ENCODE measurements around the gene HLA-C. TPM values are rescaled to one million over a fixed set of nuclear protein-coding genes. Genes with fewer than 3 reads are reported as not detected.

Gene HLA-C
- polyA plus RNA-seq (2013, experiment 1 of 4) = 124 TPM
- polyA plus RNA-seq (2013, experiment 2 of 4) = 117 TPM
- polyA plus RNA-seq (2013, experiment 3 of 4) = 101 TPM
- 113 TPM for polyA plus RNA-seq (2013, experiment 4 of 4)

DNA sequence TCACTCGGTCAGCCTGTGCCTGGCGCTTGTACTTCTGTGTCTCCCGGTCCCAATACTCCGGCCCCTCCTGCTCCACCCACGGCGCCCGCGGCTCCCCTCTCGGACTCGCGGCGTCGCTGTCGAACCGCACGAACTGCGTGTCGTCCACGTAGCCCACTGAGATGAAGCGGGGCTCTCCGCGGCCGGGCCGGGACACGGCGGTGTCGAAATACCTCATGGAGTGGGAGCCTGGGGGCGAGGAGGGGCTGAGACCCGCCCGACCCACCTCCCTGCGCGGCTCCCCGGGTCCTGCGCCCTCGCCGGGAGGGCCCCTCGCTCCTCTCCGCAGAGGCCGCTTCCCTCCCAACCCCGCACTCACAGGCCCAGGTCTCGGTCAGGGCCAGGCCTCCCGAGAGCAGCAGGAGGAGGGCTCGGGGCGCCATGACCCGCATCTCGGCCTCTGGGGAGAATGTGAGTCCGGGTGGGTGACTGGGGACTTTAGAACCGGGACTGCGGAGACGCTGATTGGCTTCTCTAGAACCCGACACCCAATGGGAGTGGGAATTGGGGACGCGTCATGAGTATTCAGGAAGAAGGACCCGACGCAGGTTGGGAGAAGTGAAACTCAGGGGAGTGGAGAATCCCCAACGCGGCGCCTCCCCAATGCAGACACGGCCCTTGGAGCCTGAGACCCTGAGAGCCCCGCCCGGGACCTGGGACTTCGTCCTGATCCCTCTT is at the start of gene HLA-C:
HLA-C (minus strand) TSS at position 452 of the 717 bp plus-strand sequence; CDS start at position 431, 21 bp downstream.
- peaks cover 32% of the 10 kb centered on the region for H3K27me3 ChIP-seq (ENCODE audit: control insufficient read depth, insufficient read depth, low read length, poor library complexity, severe bottlenecking)
- no peak within 1 kb of the TSS for H3K27ac ChIP-seq (ENCODE audit: insufficient read depth, low read depth, low read length, poor library complexity, severe bottlenecking)
- no peaks in the 10 kb centered on the region for H3K36me3 ChIP-seq (ENCODE audit: control insufficient read depth, insufficient read depth, low read length)
- WGBS, 2 experiments = 1% methylated on average over 62 of the region's 62 CpGs
- peak within 1 kb of the TSS; percentile 66 for H3K4me3 ChIP-seq (ENCODE audit: insufficient read depth, low read depth, low read length)
- H3K9me3 ChIP-seq (ENCODE audit: control insufficient read depth, low read length) = no peaks in the 10 kb centered on the region
- peaks cover 4% of the 10 kb centered on the region for H3K4me1 ChIP-seq (ENCODE audit: control insufficient read depth, insufficient read depth, low read length)

DNA sequence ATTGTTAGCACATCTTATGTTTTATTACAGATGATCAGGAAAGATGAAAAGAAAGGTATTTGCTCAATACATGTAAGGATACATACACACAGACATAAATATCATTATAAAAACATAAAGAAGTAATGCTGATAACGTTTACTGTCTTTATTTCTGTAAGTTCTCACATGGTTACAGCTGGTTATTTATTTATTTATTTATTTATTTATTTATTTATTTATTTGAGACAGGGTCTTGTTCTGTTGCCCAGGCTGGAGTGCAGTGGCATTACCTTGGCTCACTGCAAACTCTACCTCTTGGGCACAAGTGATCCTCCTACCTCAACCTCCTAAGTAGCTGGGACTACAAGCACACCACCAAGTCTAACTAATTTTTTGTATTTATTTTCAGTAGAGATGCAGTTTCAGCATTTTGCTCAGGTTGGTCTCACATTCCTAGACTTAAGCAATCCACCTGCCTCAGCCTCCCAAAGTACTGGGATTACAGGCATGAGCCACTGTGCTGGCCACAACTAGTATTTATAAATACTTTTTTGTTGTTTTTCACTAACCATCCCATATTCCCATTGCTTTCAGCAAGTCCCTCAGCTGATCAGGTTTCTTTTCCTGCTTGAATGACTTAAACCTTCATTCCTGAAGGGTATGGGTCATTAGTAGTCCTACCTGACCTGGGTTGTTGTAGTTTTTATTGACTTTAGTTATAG is 49.3 kb upstream of the HLA-C start:
- H3K4me3 ChIP-seq (ENCODE audit: insufficient read depth, low read depth, low read length) = no peak overlapping the region
- WGBS, 2 experiments = no CpG with 5 or more reads among the region's 1 CpG

DNA sequence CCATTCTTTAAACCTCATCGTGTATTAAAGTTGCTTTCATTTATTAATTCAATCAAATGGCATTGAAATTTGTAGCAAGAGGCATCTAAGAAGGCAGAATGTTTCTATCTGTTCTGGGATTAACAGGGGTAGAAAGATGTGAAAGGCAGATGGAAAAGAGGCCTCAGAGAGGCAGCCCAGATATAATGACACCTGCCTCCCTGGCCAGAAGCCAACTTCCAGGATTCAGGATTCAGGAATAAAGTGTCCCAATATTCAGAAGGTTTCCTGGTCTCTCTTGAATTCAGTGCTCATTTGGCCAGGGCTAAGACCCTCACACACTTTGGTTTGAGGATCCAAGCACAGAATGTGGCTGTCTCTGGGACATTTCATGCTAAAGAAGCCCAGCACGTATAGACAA is 45.1 kb upstream of the HLA-C start:
- H3K27ac ChIP-seq (ENCODE audit: insufficient read depth, low read depth, low read length, poor library complexity, severe bottlenecking) = no peak overlapping the region
- no peak overlapping the region for H3K4me3 ChIP-seq (ENCODE audit: insufficient read depth, low read depth, low read length)
- no peaks in the 10 kb centered on the region for H3K4me1 ChIP-seq (ENCODE audit: control insufficient read depth, insufficient read depth, low read length)
- no peaks in the 10 kb centered on the region for H3K36me3 ChIP-seq (ENCODE audit: control insufficient read depth, insufficient read depth, low read length)
- WGBS, 2 experiments = 88 to 93% methylated on average over 1 to 2 of the region's 2 CpGs
- H3K9me3 ChIP-seq (ENCODE audit: control insufficient read depth, low read length) = no peaks in the 10 kb centered on the region
- no peaks in the 10 kb centered on the region for H3K27me3 ChIP-seq (ENCODE audit: control insufficient read depth, insufficient read depth, low read length, poor library complexity, severe bottlenecking)

More for the DNA sequence above, 49.3 kb upstream of the HLA-C start:
- Histone ChIP-seq H3K27ac (ENCODE audit: insufficient read depth, low read depth, low read length, poor library complexity, severe bottlenecking) (no peak overlapping the region), H3K9me3 (ENCODE audit: control insufficient read depth, low read length) (no peaks in the 10 kb centered on the region), H3K36me3 (ENCODE audit: control insufficient read depth, insufficient read depth, low read length) (no peaks in the 10 kb centered on the region), H3K4me1 (ENCODE audit: control insufficient read depth, insufficient read depth, low read length) (no peaks in the 10 kb centered on the region), H3K27me3 (ENCODE audit: control insufficient read depth, insufficient read depth, low read length, poor library complexity, severe bottlenecking) (no peaks in the 10 kb centered on the region)

DNA sequence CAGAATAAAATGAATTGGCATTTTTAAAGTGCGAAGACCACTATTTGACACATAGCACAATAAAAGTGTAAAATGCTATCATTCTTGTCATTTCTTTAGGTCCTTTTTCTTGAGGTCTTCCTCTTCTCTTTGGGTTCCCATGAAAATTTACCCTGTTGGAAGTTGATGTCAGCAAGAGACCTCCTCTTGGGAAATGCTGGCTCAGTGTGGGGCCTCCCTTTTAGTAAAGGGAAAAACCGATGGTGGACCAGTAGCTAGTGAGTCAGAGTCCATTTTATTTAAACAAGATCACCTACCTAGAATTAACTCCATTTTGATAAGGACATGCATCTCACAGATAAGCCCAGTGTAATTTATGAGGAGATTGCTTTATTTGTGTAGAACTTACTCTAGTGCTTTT is 37.7 kb upstream of the HLA-C start:
- no peak overlapping the region for H3K27ac ChIP-seq (ENCODE audit: insufficient read depth, low read depth, low read length, poor library complexity, severe bottlenecking)
- H3K4me3 ChIP-seq (ENCODE audit: insufficient read depth, low read depth, low read length) = no peak overlapping the region
- no peaks in the 10 kb centered on the region for H3K9me3 ChIP-seq (ENCODE audit: control insufficient read depth, low read length)
- H3K4me1 ChIP-seq (ENCODE audit: control insufficient read depth, insufficient read depth, low read length) = no peaks in the 10 kb centered on the region
- no peaks in the 10 kb centered on the region for H3K36me3 ChIP-seq (ENCODE audit: control insufficient read depth, insufficient read depth, low read length)
- WGBS, 2 experiments = 83 to 94% methylated on average over 2 of the region's 2 CpGs
- peaks cover 28% of the 10 kb centered on the region for H3K27me3 ChIP-seq (ENCODE audit: control insufficient read depth, insufficient read depth, low read length, poor library complexity, severe bottlenecking)

DNA sequence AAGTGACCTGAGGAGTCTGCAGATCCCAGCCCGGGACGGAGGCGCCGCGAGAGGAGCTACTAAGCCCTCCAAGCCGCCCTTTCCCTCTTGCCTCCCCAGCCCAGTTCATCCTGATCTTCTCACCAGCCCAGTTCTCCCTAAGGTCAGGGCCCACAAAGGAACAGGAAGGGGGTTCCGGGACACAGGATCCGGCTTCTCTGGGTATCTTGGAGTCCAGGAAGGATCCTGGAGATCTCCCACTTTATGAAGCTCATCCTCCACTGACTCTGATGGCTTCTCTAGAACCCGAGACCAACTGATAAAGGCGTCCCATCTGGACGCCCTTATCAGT is 36.9 kb upstream of the HLA-C start:
- Histone ChIP-seq H3K4me3 (ENCODE audit: insufficient read depth, low read depth, low read length) (peak overlapping the region; percentile 16), H3K9me3 (ENCODE audit: control insufficient read depth, low read length) (no peaks in the 10 kb centered on the region), H3K27ac (ENCODE audit: insufficient read depth, low read depth, low read length, poor library complexity, severe bottlenecking) (no peak overlapping the region), H3K27me3 (ENCODE audit: control insufficient read depth, insufficient read depth, low read length, poor library complexity, severe bottlenecking) (peaks cover 28% of the 10 kb centered on the region), H3K36me3 (ENCODE audit: control insufficient read depth, insufficient read depth, low read length) (no peaks in the 10 kb centered on the region), H3K4me1 (ENCODE audit: control insufficient read depth, insufficient read depth, low read length) (no peaks in the 10 kb centered on the region)
- 64 to 70% methylated on average over 11 of the region's 11 CpGs for WGBS, 2 experiments

DNA sequence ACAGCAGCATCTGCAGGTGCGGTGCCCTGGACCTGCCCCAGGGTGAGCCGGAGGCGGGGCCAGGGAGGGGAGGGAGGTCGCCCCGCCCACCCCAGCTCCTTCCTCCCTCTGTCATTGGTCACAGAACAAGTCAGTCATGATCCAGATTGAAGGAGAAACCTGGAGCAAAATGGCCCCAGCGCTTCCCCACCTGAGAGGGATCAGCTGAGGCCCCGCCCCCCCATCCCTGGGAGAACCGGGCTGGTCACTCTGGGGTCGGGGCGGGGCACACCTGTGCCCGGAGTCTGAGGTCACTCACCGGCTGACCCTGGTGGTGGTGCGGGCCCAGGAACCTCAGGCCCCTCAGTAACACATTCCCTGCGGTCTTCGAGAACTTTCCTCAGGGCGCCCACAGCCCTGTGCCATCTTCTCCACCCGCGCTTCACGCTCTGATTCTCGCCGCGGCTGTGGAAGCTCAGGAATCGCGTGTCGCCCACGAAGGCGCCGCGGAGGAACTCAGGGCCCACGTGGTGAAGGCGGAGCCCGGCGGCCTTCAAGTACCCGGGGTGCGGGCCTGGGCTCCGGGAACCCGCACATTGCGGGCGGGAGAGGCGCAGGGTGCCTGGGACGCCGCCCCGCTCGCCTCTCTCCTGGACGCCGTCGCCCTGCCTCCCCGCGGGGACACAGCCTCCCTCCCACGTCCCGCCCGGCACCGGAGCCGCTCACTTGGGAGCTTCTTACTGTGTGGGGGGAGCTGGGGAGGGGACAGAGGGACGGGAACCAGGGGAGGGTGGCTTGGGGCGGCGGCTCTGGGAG is 36.4 kb upstream of the HLA-C start:
- Histone ChIP-seq H3K4me3 (ENCODE audit: insufficient read depth, low read depth, low read length) (peak overlapping the region; percentile 16), H3K27me3 (ENCODE audit: control insufficient read depth, insufficient read depth, low read length, poor library complexity, severe bottlenecking) (peaks cover 28% of the 10 kb centered on the region), H3K4me1 (ENCODE audit: control insufficient read depth, insufficient read depth, low read length) (no peaks in the 10 kb centered on the region), H3K27ac (ENCODE audit: insufficient read depth, low read depth, low read length, poor library complexity, severe bottlenecking) (no peak overlapping the region), H3K9me3 (ENCODE audit: control insufficient read depth, low read length) (no peaks in the 10 kb centered on the region), H3K36me3 (ENCODE audit: control insufficient read depth, insufficient read depth, low read length) (no peaks in the 10 kb centered on the region)
- WGBS, 2 experiments = 42 to 46% methylated on average over 57 of the region's 57 CpGs

DNA sequence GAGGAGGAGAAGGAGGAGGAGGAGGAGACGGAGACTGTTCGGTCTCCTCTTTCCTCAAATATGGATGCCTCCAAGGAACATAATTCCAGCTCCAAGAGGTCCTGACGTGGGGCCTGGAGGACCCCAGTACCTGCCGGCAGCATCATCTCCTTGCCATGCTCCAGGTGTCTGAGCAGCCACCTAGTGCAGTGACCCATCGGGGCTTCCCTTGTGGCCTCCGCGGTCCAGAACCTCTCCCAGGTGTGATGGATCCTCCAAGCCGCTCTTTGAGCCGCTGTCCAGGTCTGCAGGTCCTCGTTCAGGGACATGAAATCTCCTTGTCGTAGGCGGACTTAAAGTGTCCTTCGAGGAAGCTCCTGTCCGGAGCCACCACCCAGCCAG is 35.8 kb upstream of the HLA-C start:
- Histone ChIP-seq H3K27ac (ENCODE audit: insufficient read depth, low read depth, low read length, poor library complexity, severe bottlenecking) (no peak overlapping the region), H3K9me3 (ENCODE audit: control insufficient read depth, low read length) (no peaks in the 10 kb centered on the region), H3K36me3 (ENCODE audit: control insufficient read depth, insufficient read depth, low read length) (no peaks in the 10 kb centered on the region), H3K4me3 (ENCODE audit: insufficient read depth, low read depth, low read length) (no peak overlapping the region), H3K27me3 (ENCODE audit: control insufficient read depth, insufficient read depth, low read length, poor library complexity, severe bottlenecking) (peaks cover 28% of the 10 kb centered on the region), H3K4me1 (ENCODE audit: control insufficient read depth, insufficient read depth, low read length) (no peaks in the 10 kb centered on the region)
- 88 to 92% methylated on average over 14 of the region's 14 CpGs for whole genome bisulfite sequencing, 2 experiments

DNA sequence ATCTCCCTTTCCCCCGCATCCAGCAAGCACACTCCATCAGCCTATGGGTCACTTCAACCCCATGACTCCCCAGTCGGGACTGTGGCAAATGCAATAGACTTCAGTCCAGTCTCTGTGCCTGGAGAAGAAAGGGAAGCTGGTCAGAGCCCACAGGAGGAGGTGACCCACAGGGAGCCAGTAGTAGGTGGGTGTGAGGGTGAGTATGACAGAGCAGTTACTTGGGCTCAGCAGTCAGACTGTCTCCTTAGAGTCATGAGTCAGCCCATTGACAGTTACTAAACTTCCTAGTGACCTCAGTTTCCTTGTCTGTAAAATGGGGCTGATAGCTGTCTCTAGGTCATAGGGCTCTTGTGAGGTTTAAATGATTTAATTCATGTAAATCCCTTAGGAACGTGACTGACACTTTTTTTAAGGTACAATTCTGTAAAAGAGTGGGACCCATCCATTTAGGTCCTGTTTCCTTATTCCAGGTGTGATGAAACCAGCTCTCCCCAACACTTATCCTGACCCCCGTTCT is 33.9 kb upstream of the HLA-C start:
- Histone ChIP-seq H3K4me1 (ENCODE audit: control insufficient read depth, insufficient read depth, low read length) (no peaks in the 10 kb centered on the region), H3K4me3 (ENCODE audit: insufficient read depth, low read depth, low read length) (no peak overlapping the region), H3K27me3 (ENCODE audit: control insufficient read depth, insufficient read depth, low read length, poor library complexity, severe bottlenecking) (peaks cover 28% of the 10 kb centered on the region), H3K36me3 (ENCODE audit: control insufficient read depth, insufficient read depth, low read length) (no peaks in the 10 kb centered on the region), H3K9me3 (ENCODE audit: control insufficient read depth, low read length) (no peaks in the 10 kb centered on the region), H3K27ac (ENCODE audit: insufficient read depth, low read depth, low read length, poor library complexity, severe bottlenecking) (no peak overlapping the region)
- 83 to 92% methylated on average over 4 of the region's 4 CpGs for WGBS, 2 experiments

DNA sequence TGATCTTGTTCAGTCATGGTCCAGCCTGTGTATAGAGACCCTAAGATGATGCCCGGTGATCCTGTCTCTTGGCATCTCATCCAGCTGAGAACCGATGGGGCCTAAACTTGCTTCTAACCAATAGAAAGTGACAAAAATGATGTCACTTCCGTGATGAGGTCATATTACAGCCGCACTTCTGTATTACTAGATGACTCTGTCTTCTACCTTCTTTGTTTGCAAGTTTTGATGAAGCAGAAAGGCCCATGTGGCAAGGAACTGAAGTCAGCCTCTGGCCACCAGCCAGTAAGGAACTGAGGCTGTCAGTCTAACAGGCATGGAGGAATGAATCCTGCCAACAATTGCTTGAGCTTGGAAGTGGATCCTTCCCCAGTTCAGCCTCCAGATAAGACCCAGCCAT is 32.8 kb upstream of the HLA-C start:
- Histone ChIP-seq H3K4me1 (ENCODE audit: control insufficient read depth, insufficient read depth, low read length) (no peaks in the 10 kb centered on the region), H3K36me3 (ENCODE audit: control insufficient read depth, insufficient read depth, low read length) (no peaks in the 10 kb centered on the region), H3K9me3 (ENCODE audit: control insufficient read depth, low read length) (no peaks in the 10 kb centered on the region), H3K27ac (ENCODE audit: insufficient read depth, low read depth, low read length, poor library complexity, severe bottlenecking) (no peak overlapping the region), H3K27me3 (ENCODE audit: control insufficient read depth, insufficient read depth, low read length, poor library complexity, severe bottlenecking) (peaks cover 23% of the 10 kb centered on the region), H3K4me3 (ENCODE audit: insufficient read depth, low read depth, low read length) (no peak overlapping the region)
- WGBS, 2 experiments = 70 to 76% methylated on average over 4 of the region's 4 CpGs

DNA sequence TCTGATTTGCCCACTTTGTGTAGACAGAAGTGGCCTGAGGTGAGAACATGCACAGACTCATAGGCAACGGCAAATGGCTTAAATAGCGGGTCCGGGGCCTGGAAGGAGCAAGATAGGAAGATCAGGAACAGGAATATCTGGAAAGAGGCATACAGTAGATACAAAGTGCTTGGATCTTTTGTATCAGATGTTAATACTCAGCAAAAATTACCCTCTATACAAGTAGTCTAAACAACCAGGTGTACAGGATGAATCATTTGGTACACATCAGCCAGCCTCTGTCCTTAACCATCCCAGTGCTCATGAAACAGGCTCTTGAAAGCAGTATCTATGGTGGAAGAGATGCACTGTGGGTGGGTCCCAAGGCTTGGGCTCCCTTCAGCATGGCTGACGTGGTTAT is 28.9 kb upstream of the HLA-C start:
- H3K9me3 ChIP-seq (ENCODE audit: control insufficient read depth, low read length) = no peaks in the 10 kb centered on the region
- 90 to 91% methylated on average over 4 of the region's 4 CpGs for WGBS, 2 experiments
- no peaks in the 10 kb centered on the region for H3K36me3 ChIP-seq (ENCODE audit: control insufficient read depth, insufficient read depth, low read length)
- peaks cover 4% of the 10 kb centered on the region for H3K27me3 ChIP-seq (ENCODE audit: control insufficient read depth, insufficient read depth, low read length, poor library complexity, severe bottlenecking)
- no peak overlapping the region for H3K4me3 ChIP-seq (ENCODE audit: insufficient read depth, low read depth, low read length)
- H3K4me1 ChIP-seq (ENCODE audit: control insufficient read depth, insufficient read depth, low read length) = no peaks in the 10 kb centered on the region
- no peak overlapping the region for H3K27ac ChIP-seq (ENCODE audit: insufficient read depth, low read depth, low read length, poor library complexity, severe bottlenecking)

All from ectodermal cell (in vitro differentiated cells).